HG03045 (cell line): ENCODE results near the gene SPRED3.

Source experiments
- ATAC-seq: cut with Tn5 transposase; IDR thresholded peaks from one replicate; pipeline ENCODE4 v1.9.1; 2021; ENCODE audit warnings: mild to moderate bottlenecking, moderate library complexity; ENCODE audit not compliant: unreplicated experiment

Gene SPRED3

DNA sequence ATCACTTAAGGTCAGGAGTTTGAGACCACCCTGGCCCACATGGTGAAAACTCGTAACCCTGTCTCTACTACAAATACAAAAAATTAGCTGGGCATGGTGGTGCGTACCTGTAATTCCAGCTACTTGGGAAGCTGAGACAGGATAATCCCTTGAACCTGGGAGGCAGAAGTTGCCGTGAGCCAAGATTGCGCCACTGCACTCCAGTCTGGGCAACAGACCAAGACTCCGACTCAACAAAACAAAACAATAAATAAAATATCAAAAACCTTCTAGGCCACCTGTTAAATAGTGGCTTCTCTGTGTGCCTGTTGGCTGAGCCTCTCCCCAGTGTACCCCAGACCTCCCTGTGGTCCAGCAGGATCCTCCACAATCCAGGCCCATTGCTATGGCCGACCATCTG lies 17.4 kb upstream of the SPRED3 start:
- no peak for ATAC-seq

DNA sequence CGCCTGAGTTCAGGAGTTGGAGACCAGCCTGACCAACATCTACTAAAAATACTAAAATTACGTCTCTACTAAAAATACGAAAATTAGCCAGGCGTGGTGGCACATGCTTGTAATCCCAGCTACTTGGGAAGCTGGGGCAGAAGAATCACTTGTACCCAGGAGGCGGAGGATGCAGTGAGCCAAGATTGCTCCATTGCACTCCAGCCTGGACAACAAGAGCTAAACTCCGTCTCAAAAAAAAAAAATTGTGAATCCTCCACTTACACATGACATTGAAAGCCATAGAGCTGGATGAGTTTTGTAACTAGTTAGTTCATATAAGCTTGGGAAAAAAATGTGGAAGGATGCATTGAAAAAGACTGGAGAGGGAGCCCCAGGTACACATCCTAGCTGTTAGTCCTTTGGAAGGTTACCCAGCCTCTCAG lies 14.6 kb upstream of the SPRED3 start:
- ATAC-seq, result no peak

DNA sequence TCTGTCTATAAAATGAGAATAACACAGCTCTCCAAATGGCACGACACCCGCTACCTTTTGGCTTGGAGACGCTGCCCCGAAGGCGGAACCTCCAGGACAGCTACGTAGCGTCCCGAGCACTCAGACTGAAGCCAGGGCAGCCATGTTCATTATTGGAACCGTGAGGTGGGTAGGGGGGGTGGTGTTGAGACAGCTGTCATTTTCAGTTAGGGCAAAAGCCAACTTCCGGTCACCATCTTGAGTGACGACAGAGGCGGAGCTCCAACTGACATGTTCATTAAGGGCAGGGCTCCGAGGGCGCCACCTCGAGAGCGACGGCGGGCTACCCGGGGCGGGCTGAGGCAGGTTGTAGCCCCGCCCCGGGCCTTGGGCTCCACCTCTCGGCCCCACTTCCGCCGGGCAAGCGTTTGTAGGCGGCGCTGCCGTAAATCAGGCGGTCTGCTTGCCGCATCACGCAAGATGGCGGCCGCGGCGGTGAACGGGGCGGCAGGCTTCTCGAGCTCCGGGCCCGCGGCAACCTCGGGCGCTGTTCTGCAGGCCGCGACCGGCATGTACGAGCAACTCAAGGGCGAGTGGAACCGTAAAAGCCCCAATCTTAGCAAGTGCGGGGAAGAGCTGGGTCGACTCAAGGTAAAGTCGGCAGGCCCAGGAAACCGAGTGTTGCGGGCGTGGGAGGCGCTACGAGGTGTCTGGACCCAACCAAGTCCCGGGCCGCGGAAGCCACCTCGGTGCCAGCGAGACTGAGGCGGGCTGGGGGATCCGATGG lies 14.0 kb upstream of the SPRED3 start, which contains the start of gene PSMD8:
Gene PSMD8, plus strand, starts transcription at position 240 of the 766 bp plus-strand sequence. Its CDS starts 31 bp downstream, at position 271.
- peak; percentile 93 for ATAC-seq

DNA sequence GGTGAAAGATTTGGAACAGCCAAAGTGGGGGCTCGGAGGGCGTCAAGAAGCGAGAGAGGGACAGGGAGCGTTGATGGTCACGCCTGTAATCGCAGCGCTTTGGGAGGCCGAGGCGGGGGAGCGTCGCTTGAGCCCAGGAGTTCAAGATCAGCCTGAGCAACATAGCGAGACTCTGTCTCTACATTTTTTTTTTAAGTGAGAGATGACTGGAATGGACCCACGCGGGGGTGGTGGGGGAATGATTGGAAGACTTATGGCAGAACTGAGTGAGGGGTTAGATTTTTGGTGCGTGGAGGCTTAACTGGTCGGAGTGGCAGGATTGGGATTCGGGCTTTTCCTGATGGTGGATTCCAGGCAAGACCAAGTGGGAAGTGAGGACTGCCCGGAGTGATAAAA lies 13.4 kb upstream of the SPRED3 start:
- no peak for ATAC-seq

DNA sequence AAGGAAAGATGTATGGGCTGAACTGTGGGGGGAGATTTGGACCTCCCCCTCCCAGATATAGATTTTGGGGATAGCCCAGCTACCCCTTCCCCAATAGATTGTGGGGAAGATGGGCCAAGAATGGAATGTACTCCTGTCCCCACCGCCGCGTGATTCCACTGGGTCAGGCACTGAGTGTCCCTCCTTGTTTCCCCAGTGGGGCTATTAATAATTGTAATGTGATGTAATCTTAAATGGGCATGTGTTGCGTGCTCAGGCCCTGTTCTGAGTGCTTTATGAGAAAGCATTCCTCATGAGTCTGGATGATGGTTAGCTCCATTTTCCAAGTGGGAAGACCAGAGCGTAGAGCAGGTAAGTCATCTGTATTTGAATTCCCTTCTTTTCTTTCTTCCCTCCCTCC lies 12.7 kb upstream of the SPRED3 start:
- no peak for ATAC-seq

DNA sequence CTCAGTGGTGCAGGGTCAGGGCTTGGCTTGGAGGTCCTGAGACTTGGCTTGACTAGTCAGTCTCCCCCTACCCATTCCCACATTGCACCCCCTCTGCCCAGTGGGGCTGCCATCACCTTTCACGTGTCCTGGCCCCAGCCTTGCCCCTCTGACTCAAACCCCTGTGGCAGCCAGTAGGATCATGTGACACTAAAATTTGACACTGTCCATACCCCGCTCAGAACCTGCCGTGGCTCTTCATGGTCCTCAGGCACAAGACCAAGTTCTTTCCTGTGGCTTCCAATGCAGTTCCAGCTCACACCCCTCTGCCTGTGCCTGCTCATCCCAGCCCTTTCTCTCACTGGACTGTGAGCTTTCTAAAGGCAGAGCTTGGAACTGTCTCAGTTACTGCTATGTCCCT lies 11.9 kb upstream of the SPRED3 start:
- no peak for ATAC-seq

DNA sequence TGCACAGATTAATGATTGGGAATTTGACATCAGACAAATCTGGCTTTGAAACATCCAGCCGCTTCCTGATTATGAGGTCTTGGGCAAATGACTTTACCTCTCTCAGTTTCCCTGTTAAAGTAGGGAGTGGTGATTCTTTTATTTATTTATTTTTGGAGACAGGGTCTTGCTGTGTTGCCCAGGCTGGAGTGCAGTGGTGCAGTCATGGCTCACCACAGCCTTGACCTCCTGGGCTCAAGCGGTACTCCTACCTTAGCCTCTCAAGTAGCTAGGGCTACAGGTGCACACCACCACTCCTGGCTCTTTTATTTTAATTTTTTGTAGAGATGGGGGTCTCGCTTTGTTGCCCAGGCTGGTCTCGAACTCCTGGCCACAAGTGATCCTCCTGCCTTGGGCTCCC lies 11.4 kb upstream of the SPRED3 start:
- no peak for ATAC-seq

DNA sequence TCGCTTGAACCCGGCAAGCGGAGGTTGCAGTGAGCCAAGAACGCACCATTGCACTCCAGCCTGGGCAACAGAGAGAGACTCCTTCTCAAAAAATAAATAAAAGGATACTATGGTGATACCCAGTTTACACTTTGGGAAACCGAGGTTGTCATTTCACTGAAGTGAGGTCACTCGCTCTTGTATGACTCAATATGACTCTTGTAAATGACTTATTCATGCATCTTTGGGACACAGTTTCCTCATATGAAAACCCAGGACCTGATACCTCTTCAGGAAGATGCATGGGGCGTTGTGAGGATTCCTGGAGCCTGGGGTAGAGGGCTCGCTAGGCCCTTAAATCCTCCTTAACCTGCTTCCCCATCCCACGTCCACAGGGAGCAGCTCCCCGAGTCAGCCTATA lies 9.6 kb upstream of the SPRED3 start:
- no peak for ATAC-seq

DNA sequence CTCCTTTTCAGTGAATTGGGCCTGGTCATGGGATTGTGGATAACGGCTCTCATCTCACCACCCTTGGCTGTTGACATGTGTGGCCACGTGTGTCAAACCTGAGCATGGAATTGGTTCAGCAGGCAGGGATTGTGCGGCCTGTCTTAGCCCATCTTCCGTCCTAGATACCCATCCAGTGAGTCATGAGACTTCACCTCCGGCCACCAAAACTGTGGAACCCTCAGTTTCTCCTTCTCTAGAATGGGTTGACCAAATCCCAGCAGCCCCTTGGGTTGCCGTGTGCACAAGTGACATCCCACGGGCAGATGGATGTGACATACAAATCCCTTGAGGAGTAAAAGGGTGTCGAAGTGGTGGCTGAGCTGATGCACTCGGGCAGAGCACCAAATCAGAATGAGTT lies 7.4 kb upstream of the SPRED3 start:
- ATAC-seq, result no peak

DNA sequence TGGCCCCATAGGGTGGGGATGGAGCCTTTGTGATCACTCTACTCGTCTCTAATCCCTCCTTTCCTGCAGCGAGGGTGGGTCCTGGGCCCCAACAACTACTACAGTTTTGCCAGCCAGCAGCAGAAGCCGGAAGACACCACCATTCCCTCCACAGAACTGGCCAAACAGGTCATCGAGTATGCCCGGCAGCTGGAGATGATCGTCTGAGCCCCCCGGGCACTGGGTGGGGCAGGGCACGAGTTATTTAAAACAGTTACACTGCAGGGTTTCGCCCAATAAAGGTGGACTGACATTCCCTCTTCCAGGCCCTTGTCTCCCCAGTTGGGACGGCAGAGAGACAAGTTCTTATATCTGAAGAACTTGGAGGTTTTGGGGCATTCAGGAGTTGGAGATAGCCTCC lies 5.3 kb upstream of the SPRED3 start:
- no peak for ATAC-seq

DNA sequence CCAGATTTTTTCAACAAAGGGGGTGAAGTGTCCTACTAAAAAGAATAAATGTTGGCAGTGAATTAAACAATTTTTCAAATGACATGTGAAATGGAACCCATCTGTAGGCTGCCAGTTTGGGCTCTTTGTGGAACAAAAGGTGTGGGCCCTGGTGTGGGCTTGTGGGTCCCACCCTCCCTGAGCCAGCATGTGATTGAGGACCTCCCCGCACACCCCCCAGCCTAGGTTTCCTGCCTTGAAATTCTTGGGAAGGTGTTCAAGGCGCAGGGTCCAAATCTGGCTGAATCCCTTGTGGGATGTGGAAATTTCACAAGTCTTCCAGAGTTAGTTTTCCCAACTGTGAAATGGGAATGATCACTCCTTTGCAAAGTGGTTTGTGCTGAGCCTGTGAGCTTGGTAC lies 4.8 kb upstream of the SPRED3 start:
- no peak for ATAC-seq

DNA sequence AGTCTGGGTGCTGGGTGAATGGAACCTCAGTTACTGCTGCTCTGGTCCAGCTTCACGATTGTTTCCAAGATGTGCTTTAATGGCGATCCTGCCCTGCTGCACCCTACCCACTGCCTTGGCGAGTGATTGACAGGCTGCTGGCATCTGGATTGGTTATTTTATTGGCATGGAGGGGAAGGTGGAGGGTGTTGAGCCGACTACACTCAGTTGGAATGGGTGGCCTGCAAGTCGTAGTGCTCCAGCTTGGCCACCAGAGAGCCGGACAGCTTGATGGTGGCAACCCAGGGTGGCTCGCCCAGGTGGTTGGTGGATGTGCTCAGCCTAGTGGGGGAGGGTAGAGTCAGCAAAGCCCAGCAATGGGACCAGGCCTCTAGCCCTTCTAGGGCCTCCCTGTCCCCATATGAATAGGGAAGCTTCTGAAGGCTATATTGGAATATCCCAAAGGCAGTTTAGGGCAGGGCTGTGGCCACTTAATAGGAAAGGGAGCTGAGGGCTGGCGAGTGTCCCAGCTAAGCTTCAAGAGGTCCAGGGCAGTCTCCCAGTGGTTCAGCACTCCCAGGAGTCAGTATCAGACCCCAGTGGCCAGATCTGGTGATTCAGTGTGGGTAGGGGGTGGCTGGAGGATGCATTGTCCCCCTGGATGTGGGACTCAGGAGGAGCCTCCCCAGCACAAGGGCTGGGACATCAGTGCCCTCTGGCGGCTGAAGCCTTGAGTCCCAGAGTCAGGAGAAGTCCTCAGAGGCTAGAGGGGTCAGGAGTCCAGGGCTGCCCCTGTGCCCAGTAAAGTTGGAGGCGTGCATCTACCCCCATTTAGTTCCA lies 4.1 kb upstream of the SPRED3 start:
- no peak for ATAC-seq

DNA sequence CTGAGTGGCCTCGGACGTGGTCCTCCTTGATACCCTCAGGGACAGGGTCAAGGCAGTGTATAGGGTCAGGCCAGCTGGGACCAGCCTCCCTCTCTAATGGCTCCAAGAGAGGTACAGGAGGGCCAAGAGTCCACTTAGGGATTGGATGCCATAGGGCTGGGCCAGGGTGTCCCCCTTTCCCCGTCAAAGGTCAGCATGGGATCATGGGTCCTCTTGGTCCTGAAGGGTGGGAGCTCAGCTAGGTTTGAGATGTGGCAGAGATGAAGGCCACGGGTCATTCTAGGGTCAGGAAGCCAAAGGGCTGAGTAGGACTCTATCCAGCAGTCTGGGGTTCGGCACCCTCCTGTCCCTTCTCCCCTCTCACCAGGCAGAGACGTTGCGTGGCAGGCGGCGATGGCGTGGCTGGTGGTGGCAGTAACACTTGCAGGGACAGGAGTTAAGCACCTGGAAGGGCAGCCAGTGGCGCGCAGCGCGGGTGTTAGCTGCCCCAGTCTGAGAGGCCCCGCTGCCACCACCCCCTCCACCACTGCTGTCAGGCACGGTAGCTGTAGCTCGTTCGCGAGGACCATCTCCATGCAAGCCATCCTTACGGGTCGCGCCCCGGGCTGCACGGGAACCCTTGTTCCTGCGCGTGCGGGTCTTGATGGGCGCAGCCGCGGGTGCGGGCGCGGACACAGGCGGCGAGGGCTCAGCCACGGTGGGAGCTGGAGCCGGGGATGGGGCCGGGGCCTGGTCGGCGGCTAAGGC lies 3.3 kb upstream of the SPRED3 start:
- ATAC-seq, result no peak

DNA sequence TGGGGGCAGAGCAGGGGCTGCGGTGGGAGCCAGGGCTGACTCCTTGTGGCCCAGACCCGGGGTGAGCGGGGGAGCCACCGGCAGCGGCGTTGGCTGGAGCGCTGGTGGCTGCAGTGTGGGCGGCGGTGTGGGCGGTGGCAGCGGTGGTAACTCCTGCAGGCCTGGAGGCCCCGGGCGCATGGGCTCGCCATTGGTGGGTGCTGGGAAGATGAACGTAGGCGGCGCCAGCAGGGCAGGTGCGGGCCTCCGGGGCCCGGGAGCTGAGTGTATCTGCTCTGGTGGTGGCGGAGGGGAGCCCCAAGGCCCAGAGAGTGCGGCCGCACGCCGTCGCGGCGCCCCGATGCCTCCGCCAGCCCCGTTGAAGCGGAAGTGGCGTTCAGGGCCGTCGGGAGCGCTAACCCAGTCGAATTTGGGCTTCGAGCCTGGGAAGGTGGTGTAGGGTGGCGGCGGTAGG lies 2.7 kb upstream of the SPRED3 start:
- ATAC-seq, result no peak

DNA sequence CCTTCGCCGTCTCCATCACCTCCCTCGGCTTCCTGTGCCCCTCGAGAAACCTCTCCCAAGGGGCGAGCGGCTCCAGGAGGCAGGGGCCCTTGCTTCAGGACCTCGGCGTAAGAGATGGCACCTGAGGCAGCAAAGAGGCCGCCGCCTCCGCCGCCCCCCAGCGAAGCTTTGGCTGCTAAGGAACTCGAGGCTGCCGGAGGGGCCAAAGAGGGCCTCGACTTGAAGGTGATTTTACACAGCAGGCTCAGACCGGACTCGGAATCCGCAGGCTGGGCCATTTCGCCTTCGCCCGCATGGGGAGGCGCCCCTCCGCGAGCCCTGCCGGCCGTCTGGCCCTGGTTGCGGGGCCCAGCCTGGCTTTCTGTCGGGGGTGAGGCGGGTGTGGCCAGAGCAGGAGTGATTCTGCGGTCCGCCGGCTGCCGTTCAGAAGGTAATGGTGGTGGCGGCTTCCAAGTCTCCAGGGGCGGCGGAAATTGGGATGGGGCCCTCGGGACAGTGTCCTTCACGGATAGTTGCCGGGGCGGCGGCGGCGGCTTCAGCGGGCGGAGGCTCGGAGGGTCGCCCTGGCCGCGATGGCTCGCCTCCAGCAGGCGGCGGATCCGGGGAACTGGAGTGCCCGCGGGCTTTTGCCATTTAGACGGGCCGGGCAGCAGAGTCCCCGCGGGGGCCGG lies 2.1 kb upstream of the SPRED3 start:
- ATAC-seq, result no peak

DNA sequence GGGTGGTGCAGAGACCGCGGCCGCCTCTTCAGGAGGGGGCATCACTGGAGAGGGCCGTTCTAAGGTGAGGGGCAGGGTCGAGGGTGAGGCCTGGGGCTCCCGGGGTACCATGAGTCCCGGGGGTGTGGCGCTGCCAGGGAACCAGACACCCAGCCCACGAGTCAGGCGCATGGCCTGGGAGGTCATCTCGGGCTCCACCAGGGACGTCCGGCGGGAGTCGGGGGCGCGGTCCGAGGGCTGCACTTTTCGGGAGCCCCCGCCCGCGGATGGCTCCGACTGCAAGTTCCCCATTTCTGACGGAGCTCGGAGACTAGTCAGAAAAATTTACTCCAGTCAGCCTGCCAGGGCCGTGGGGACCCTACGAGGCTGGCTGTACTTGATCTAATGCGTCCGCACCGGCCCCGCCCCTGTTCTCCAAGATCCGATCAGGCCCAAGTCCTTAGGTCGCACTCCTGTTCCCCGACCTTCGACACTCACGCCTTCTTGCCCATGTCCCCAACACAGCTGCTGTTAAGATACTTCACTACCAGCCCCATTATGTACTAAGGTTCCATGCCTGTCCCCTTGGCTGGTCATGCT lies 1.4 kb upstream of the SPRED3 start:
- no peak for ATAC-seq

DNA sequence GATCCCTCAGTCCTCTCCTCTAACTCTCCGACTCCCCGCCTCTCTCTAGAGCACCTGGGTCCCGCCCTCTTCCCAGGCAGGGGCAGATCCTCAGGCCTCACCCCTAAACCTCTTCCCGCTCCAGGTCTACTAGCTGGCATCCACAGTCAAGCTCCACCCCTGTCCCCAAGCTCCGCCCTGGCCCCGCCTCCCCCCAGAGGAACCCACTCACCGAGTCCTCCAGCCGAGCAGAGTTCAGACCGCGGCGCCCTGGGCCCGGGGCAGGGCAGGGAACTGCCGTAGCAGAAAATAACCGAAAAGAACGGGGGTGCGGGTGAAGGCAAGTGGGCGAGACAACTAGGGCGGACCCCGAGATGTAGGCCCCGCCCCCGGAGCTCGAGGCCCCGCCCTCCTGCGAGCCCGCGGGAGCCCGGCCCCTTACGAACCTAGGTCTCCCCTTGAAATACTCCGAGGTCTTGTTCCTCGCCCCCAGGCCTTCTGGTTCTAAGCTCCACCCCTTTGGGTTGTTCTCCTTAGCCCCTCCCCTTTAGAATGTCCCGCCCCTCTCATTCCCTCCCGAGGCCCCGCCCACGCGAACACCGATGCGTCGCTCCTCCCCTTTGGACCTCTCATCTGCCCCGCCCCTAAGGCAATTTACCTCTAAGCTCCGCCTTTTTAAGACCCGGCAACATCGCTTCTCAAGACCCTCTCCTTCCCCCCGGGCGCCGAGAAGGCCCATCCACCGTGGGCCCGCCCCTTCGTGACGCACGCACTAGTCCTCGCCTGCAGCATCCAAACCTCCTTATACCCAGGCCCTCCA lies 748 bp upstream of the SPRED3 start, which contains the start of gene GGN:
Gene GGN, minus strand, starts transcription at position 485 of the 799 bp plus-strand sequence. CDS start 773 bp downstream, outside the sequence.
- no peak for ATAC-seq

DNA sequence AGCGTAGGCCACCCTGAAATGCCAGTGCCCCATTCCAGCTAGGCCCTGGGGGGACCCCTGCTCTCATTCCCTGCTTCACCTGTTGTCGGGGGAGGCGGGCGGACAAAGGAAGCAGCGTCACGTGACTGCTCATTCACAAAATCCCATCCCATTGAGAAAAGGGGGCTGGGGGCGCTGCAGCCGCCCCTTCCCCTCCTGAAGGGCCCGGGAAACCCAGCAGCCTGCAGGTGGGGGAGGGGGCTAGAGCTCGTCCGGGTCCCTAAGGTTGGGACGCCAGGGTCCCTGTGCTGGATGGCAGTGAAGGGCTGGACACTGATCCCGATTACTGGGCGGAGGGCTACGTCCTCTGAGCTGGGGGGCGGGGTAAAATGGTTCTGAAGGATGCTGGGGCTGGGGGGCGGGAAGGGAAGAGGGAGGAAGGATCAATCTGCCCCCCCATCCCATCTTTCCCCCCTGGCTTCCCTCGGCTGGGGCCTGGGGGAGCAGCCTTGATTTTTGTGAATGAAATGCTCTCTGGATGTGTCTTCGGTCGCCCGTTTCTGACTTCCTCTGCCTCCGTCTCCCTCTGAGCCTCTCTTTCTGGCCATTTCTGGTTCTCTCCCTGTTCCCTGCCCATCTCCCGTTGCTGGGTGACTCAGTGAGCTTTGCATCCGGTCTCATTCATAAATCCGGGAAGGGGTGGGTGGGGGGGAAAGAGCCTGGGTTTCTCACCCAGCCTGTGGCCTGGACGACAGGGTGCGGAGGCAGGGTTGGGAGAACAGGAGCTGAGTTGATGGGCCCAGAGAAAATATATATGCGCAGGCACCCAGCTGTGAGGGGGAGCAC lies 816 bp downstream of the SPRED3 start:
- no peak for ATAC-seq
